ENCODE results near the gene RPL22. TPM values are rescaled to one million over a fixed set of nuclear protein-coding genes. Genes with fewer than 3 reads are reported as not detected.

RPL22 gene
- polyA plus RNA-seq, 1 donor (not counting 4 experiments of a cell fraction or from before 2014, with no cell fraction given), result 421 TPM

GRCh38 chr1:6247651-6248050 lies 48.3 kb upstream of the RPL22 start:
- no peak for TF ChIP-seq EZH2 (IDR thresholded peaks at IDR 0.05; ENCODE audit: low read length)
- TF ChIP-seq, protein P1, sequence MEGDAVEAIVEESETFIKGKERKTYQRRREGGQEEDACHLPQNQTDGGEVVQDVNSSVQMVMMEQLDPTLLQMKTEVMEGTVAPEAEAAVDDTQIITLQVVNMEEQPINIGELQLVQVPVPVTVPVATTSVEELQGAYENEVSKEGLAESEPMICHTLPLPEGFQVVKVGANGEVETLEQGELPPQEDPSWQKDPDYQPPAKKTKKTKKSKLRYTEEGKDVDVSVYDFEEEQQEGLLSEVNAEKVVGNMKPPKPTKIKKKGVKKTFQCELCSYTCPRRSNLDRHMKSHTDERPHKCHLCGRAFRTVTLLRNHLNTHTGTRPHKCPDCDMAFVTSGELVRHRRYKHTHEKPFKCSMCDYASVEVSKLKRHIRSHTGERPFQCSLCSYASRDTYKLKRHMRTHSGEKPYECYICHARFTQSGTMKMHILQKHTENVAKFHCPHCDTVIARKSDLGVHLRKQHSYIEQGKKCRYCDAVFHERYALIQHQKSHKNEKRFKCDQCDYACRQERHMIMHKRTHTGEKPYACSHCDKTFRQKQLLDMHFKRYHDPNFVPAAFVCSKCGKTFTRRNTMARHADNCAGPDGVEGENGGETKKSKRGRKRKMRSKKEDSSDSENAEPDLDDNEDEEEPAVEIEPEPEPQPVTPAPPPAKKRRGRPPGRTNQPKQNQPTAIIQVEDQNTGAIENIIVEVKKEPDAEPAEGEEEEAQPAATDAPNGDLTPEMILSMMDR (optimal IDR thresholded peaks at IDR 0.05 in 1 of 3, IDR thresholded peaks at IDR 0.05 in 1 of 3, conservative IDR thresholded peaks at IDR 0.05 in 1 of 3; ENCODE audit: extremely low read depth in 1 of 3, insufficient read depth in 2 of 3, low read length in 3 of 3), result no peak
- no peak overlapping the region for H3K27ac ChIP-seq (ENCODE audit: control insufficient read depth, insufficient read depth, low read length)
- no peak overlapping the region for H3K4me3 ChIP-seq (ENCODE audit: control insufficient read depth in 2 of 3, extremely low read depth in 1 of 3, insufficient read depth in 2 of 3, low read depth in 1 of 3, low read length in 3 of 3)
- no peaks in the 10 kb centered on the region for H3K9me1 ChIP-seq (ENCODE audit: control insufficient read depth, extremely low read depth, insufficient read depth, low read length)
- H3K9ac ChIP-seq (ENCODE audit: control insufficient read depth, extremely low read depth, insufficient read depth, low read length), result no peak overlapping the region
- no peak for FAIRE-seq
- peaks cover 38% of the 10 kb centered on the region for H3K27me3 ChIP-seq (ENCODE audit: control insufficient read depth, extremely low read depth, insufficient read depth, low read length)
- no peak overlapping the region for H2AFZ ChIP-seq (ENCODE audit: control insufficient read depth, low read length)
- no peaks in the 10 kb centered on the region for H3K79me2 ChIP-seq (ENCODE audit: control insufficient read depth, insufficient read depth, low read length)
- H3K4me1 ChIP-seq (ENCODE audit: control insufficient read depth, extremely low read depth, insufficient read depth, low read length), result peaks cover 9% of the 10 kb centered on the region
- dilution Hi-C loops (cut with MboI; ENCODE audit: extremely low pct_ligation_motif_present, low sequenced_read_pairs), result no loop called here
- peaks cover 9% of the 10 kb centered on the region for H4K20me1 ChIP-seq (ENCODE audit: control insufficient read depth, extremely low read depth, insufficient read depth, low read length)
- no peaks in the 10 kb centered on the region for H3K36me3 ChIP-seq (ENCODE audit: control insufficient read depth in 2 of 2, extremely low read depth in 1 of 2, insufficient read depth in 2 of 2, low read length in 2 of 2)
- H3K9me3 ChIP-seq (ENCODE audit: control insufficient read depth, low read depth, low read length), result no peaks in the 10 kb centered on the region
- no peak overlapping the region for H3K4me2 ChIP-seq (ENCODE audit: control insufficient read depth, extremely low read depth, insufficient read depth, low read depth, low read length)
- DNase-seq (ENCODE audit: low read depth, low spot score), result no peak

DNA sequence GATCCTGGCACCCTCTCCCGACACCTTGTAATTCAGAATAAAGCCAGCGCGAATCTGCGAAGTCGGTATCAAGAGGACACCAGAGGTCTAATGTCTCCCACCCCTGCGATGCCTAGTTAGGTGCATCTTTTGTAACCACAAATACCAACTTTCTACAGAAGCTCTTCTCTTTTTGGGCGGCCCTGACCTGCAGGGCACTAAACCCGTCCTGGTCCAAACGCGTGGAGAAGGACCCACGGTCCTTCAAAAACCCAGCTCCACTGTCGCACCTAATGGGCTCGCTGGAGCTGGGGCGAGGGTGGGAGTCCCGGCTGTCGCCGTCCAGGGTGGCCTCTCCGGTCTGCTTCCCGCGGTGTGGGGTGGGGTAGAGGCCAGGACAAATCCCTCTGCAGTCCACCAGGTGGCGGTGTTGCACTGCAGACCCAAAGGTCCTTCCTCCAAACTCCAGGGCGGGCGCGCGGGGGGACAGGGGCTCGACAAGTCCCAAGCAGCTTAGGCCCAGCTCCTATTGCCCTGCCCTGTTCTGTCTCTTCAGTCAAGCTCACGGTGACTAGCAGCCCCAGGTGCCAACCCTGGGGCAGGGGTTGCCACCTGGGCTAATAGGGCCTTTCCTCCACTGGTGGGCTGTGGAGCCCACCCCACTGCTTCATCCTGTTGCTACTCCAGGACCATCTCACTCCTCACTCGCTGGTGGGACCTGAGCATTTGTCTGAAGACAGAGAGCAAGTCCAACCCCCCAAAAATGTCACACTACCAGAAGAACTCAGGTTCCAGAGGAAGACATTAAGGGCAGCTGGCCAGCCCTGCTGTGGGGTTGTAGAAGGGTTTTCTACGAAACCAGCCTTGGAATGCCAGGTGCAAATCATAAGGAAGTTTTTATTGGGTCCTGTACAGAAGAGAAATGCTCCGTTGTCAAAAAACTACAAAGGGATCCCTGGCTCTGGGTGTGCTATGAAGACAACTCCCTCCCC lies 47.4 kb upstream of the RPL22 start:
- dilution Hi-C loops (cut with MboI; ENCODE audit: extremely low pct_ligation_motif_present, low sequenced_read_pairs), result no loop called here
- Histone ChIP-seq H3K9me3 (ENCODE audit: control insufficient read depth, low read depth, low read length) (no peaks in the 10 kb centered on the region), H4K20me1 (ENCODE audit: control insufficient read depth, extremely low read depth, insufficient read depth, low read length) (peaks cover 9% of the 10 kb centered on the region), H3K79me2 (ENCODE audit: control insufficient read depth, insufficient read depth, low read length) (no peaks in the 10 kb centered on the region), H3K9me1 (ENCODE audit: control insufficient read depth, extremely low read depth, insufficient read depth, low read length) (no peaks in the 10 kb centered on the region), H3K4me1 (ENCODE audit: control insufficient read depth, extremely low read depth, insufficient read depth, low read length) (peaks cover 9% of the 10 kb centered on the region), H3K36me3 (ENCODE audit: control insufficient read depth in 2 of 2, extremely low read depth in 1 of 2, insufficient read depth in 2 of 2, low read length in 2 of 2) (no peaks in the 10 kb centered on the region), H3K27me3 (ENCODE audit: control insufficient read depth, extremely low read depth, insufficient read depth, low read length) (peaks cover 44% of the 10 kb centered on the region), H2AFZ (ENCODE audit: control insufficient read depth, low read length) (no peak overlapping the region), H3K4me2 (ENCODE audit: control insufficient read depth, extremely low read depth, insufficient read depth, low read depth, low read length) (peak overlapping the region; percentile 53), H3K27ac (ENCODE audit: control insufficient read depth, insufficient read depth, low read length) (no peak overlapping the region), H3K4me3 (ENCODE audit: control insufficient read depth in 2 of 3, extremely low read depth in 1 of 3, insufficient read depth in 2 of 3, low read depth in 1 of 3, low read length in 3 of 3) (peak overlapping the region in 1 of 3 experiments; percentile 26), H3K9ac (ENCODE audit: control insufficient read depth, extremely low read depth, insufficient read depth, low read length) (no peak overlapping the region)
- FAIRE-seq (no peak), DNase-seq (ENCODE audit: low read depth, low spot score) (peak; percentile 45)
- TF ChIP-seq, protein P1 (optimal IDR thresholded peaks at IDR 0.05 in 1 of 3, IDR thresholded peaks at IDR 0.05 in 1 of 3, conservative IDR thresholded peaks at IDR 0.05 in 1 of 3; ENCODE audit: extremely low read depth in 1 of 3, insufficient read depth in 2 of 3, low read length in 3 of 3), result peak; percentile 63 to 95 (median 93)
- TF ChIP-seq EZH2 (IDR thresholded peaks at IDR 0.05; ENCODE audit: low read length), result peak; percentile 29

Data from keratinocyte (primary cell).